HT-29 (cell line): Measurements from ENCODE around the gene CD8B. TPM values are rescaled to one million over a fixed set of nuclear protein-coding genes. Genes with fewer than 3 reads are reported as not detected.

Experiments
- DNase-seq: peaks from one replicate; pipeline ENCODE4 v3.0.0-alpha.2; 2015; ENCODE audit warnings: low spot score
- total RNA-seq: library from RNA; depleted of rRNA; stranded (reverse); fragments of >200 nt; shearing (Covaris generic); gene quantifications from 2 replicates; pipeline ENCODE4 v1.2.3, GENCODE V29; 2014

CD8B gene
- total RNA-seq, 1 experiment from 2014 or later, result not detected

DNA sequence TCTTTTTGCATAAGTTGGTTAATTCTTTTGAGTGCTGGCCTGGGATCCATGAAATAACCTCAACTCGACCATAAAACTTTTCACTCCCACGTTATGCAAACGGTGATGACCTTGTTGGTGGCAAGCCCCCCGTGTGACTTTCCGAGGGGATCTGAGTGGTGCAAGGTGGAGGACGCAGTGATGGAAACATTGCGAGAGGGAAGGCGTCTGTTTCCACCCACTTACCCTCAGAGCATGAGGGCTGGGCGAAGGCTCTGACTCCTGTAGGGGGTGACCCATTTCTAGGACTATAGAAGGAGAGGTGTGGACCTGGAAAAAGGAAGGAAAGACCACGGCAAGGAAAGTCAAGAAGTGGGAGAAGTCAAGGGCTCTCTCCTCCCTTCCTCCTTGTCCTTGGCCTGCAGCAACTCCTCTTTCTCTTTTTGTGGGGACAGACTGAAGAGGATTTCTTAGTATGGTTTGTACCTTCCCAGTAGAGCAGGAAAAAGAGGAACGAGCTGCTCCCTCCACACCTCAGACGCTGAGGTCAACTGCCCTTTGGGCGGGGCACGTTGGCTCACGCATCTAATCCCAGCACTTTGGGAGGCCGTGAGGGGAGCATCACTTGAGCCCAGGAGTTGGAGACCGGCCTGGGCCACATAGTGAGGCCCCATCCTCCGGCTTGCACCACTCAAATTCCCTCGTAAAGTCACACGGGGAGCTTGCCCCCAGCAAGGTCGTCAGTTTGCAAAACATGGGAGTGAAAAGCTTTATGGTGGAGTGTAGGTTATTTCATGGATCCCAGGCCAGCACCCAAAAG is 55.4 kb downstream of the CD8B start:
- no peak for DNase-seq

DNA sequence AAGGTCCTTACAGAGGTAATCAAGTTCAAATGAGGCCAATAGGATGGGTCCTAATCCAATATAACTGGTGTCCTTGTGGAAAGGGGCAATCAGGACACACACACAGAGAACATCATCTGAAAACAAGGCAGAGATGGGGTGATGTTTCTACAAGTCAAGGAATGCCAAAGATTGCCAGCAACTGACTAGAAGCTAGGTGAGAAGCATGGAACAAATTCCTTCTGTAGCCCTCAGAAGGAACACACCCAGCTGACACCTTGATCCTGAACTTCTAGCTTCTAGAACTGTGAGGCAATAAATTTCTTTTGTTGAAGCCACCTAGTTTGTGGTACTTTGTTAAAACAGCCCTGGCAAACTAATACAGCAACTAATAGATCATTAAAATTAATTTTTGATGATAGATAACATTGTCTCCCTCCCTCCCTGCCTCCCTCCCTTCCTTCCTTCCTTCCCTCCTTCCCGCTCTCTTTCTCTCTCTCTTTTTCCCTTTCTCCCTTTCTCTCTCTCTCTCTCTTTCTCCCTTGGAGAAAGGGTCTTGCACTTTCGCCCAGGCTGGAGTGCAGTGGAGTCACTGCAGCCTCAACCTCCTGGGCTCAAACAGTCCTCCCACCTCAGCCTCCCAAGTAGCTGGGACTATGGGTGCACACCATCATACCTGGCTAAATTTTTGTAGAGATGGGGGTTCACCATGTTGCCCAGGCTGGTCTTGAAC is 60.7 kb downstream of the CD8B start:
- no peak for DNase-seq

DNA sequence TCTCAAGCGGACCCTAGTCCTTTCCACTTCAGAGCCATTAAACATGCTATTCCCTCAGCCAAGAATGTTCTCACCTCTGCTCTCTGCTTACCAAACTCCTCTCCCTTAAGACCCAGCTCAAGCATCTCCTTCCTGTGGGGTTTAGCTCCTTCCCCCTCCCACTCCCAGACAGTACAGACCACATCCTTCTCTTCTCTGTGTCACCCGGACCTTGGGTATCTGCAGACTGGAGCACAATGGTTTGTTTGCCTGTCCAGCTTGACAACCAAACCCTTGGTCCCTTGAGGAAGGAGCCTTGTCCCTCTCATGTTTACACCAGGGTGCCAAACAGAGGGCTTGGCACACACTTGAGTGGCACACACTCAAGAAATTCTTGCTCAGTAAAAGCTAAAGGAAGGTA is 66.8 kb downstream of the CD8B start:
- no peak for DNase-seq

DNA sequence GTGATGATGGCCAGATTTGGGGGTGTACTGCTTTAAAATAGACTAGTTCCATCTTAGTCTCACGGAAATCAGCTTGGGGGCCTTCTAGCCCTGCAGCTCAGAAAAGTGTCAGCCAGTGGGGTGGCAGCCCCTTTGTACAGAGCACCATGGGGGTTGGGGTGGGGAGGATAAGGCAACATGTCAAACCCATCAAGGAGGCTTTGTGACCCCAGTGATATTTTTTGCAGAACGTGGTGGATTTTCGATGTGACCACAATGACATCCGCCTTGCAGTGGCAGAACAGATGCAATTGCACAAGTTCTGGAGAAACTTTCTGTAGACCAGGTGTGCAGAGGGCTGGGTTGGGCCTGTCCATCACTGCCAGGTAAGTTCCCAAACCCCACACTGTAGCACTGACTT is 67.9 kb downstream of the CD8B start:
- no peak for DNase-seq

DNA sequence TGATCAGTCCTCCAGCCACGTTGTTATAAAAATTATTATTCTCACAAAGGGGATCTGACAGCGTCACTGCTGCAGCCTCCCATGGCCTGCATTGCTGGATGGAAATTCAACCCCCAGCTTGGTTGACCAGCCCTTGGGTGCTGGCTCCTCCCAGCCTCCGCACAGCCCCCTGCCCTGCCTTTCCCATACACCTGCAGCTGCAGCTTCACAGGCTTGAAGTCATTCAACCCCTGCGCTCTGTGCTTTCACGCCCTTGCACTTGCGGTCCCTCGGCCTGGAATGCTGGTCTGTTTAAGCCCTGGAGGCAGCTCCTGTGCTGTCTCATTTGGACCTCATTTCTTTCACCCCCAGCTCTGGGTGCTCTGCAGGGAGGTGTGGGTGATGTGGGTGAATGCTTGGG is 70.1 kb downstream of the CD8B start:
- no peak for DNase-seq

DNA sequence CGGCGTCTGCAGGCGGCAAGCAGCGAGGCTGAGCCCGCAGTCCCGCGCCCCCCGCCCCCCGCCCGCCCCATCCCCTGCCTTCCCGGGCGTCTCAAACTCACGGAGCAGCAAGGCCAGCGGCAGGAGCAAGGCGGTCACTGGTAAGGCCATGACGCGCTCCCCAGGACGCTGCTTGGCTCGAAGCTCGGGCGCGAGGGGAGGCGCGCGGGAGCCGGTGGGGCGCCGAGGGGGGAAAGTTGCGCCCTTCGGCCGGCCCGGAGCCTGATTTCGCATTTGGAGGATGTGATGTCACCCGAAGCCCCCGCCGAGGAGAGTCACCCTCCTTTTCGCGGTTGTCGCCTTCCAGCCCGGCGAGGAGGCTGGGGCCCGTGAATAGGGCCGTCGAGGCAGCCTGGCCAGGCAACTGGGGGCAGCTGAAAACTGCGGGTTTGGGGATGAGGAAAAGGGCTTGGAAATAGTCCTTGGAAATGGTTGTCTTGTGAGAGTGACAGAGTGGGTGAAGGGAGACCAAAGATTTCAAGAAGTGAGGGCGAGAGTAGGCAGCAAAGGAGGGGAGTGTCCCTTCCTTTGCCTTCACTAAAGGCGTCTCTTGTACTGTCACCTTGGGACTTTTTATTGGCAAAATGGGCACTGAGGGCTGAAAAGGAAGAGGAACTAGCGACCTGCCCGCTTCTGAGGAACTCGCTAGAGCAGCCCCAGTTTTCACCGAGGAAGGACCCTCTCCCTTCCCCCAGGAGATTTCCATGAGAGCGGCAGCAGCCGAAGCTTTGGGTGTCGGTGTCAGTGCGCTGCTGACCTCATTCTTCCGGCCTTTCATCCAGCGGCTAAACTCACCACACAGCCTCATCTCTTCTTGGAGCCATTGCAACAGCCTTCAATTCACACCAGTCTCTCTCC is 70.8 kb downstream of the CD8B start, which contains the start of gene CD8A:
TSS of gene CD8A (minus strand) at position 238 of the 897 bp plus-strand sequence. CDS start at position 150, 88 bp downstream.
- no peak for DNase-seq

DNA sequence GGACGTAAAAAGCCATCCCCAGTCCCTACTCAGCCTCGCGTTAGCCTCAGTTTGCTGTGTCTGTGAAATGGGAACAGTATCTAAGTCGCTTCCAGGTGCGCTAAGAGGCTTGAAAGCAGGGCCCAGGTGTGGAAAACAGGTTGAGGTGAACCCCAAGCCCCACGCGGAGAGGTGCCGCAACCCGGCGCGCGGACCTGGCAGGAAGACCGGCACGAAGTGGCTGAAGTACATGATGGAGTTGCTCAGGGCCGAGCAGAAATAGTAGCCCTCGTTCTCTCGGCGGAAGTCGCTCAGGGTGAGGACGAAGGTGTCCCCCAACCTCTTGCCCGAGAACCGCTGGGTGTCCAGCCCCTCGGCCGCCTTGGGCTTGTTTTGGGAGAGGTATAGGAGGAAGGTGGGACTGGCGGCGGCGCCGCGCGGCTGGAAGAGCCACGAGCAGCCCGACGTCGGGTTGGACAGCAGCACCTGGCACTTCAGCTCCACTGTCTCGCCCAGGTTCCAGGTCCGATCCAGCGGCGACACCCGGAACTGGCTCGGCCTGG is 71.5 kb downstream of the CD8B start:
- DNase-seq, result no peak

DNA sequence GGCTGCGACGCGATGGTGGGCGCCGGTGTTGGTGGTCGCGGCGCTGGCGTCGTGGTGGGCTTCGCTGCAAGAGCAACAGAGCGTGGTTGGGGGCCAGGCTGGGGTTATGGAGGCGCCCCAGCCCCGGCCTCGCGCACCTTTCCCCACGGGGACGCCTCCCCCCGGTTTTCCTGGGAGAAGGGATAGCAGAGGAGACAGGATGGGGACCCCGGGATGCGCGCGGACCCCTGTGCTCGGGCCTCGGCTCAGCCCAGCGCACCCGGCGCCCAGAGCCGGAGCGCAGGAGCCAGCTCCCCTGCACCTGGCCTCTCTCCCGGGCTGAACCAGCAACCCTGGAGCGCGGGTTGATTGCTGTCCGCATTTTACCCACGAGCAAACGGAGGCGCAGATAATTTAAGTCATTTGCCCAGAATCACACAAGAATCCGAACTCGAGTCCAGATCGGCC is 72.0 kb downstream of the CD8B start:
- no peak for DNase-seq

DNA sequence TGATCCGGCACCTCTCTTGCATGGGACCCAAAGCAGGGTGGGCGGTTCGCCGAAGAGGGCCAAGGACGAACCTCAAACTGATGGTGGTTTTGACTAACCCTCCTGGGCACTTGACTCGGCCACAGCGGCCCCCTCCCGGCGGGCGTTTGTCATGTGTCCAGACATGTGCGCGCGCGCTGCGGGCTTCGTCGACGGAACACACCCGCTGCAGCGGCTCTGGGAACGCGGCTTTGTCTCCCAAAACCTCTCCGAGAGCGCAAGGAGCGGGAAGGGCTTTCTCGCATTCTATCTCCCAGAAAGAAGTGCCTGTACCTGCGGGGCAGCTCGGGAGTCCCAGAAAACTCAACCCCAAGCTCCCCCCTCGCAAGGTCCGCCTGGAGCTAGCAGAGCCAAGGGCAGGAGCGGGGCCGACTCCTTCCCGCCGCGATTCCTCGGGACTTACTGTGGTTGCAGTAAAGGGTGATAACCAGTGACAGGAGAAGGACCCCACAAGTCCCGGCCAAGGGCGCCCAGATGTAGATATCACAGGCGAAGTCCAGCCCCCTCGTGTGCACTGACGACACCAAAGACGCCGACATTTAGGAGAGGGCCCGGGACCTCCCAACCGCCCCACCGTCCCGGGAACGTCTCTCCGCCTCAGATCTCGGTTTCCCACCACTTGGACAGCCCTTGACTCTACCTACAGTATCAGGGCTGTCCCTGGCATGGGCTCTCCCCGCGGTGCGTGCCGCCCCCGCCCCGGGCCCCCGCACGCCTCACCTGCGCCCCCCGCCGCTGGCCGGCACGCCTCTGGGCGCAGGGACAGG is 72.6 kb downstream of the CD8B start:
- no peak for DNase-seq

DNA sequence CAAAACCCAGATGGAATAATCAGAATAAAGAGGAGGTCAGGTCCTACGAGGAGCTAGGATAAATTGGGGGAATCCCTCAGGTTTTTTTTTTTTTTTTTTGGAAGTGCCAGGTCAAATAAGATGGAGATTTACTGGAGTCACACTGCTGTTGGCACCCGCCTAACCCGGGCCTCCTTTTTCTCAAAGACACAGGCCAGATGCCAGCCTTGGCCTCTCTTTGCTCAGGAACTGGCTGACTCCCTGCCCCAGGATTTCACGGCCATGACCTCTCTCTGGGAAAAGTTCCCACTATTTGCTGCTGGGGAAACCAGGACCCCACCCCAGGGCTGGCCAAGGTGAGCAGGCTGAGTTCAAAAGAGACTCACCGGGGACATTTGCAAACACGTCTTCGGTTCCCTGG is 73.5 kb downstream of the CD8B start:
- no peak for DNase-seq

DNA sequence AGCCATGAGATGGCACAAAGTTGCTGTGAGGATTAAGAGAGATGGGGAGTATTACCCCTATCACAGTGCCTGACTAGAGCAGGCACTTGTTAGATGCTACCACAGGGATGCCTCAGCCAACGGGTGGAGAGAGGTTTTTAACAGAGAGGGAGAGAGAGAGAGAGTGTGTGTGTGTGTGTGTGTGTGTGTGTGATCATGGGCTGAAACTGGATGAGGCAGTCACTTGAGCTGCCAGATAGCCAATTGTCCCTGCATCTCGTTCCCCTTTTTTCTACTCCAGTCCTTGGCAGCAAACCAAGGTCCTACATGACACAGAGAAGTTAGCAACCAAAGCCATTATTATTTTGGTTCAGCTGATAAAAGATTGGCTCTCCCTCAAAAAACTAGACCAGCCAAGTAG is 74.0 kb downstream of the CD8B start:
- no peak for DNase-seq

DNA sequence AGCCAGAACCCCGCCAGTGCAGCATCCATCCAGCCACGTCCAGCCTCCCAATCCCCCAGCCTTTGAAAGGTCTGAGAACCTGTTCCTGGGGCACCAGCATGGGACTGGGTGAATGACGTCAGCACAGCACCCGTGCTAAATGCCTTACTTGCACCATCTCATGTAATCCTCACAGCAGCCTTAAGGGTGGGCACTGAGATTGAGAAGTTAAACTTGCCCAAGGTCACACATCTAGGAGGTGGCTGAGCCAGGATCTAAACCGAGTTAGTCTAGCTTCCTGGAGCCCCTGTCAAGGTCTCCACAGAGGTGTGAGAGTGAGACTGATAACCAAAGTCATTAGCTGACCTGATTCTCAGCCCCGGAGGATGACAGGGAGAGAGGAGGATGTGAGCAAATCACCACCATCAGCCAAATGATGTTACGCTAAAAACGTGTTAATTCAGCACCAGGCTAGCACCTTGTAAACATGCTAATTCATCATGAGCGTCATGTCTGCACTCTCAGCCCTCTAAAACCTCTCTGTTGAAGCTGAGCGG is 75.6 kb downstream of the CD8B start:
- DNase-seq, result no peak

DNA sequence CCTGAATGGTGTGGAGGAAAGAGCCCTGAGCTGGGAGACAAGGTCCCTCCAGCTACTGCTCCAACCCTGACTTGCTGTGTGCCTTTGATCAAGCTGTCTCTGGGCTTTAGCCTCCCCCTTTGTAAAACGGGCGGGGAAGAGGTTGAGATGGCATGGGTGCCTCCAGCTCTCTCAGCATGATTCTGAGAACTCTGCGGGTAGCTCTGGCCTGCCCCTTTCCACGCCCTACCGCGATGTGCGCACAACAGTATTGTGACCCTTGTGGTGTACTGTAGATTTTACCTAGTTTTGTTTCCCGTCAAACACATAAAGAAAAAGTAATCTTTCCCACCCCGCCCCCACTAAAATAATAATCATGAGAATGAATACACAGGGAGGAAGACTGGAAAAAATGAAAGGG is 76.2 kb downstream of the CD8B start:
- no peak for DNase-seq

DNA sequence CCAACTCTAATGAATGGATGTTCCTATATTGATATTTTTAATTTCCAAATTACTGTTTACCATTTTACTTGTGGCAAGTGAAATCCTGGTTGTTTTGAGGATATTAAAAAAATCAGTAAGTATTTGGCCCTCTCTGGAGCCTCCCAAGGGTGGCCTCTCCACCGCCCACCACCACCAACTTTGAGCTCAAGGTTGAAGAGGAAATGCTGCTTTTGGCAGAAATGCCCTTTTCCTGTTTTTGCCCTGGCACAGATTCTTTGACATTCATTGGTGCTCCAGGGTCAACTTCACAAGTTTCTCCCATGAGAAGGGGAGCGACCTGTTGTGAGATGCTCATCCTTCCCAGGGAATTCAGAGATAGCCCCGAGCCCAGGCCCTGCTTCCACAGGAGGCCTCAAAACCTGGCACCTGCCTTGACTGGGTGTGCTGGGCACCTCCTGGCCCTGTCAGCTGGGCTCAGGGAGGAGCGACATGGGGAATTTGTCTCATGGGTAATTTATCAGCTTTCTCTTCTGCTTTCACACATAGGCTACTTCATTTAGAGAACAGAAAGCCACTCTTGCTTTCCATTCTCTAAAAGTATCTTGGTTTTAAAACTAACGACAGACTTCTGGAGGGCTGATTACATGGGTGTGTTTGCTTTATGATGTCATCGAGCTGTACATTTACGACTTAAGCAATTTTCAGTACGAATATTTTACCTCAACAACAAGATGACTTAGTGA is 77.9 kb downstream of the CD8B start:
- DNase-seq, result no peak

DNA sequence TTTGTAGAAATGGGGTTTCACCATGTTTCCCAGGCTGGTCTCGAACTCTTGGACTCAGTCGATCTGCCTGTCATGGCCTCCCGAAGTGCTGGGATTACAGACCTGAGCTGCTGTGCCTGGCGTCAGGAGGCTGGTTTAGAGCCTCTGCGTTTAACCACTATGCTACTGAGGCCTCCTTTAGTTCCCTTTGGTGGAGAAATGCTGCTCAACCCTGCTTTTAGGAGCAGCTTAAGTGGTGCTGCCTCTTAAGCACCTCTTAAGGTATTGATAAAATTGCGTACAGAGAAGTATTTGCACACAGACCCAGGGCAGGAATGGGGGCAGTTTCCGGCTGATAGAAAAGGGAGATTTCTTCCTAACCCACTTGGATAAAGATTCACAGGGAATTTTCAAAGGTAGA is 78.9 kb downstream of the CD8B start:
- no peak for DNase-seq

DNA sequence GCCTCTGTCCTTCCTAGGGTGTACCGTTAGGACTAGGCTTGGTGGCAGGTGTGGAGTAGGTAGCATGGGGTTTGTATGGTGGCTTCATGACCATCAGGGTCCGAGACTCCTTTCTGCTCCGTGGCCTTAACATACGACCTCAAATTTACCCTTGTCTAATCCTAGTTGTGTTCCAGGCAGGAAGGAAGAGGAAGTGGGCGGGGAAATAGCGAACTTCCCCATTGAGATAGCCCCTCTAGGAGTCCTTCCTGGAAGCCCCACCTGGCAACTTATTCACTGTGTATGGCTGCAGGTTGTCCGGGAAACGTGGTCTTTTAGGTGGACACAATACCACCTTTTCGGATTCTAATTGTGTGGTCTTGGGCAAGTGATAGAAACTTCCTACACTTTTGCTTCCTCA is 80.3 kb downstream of the CD8B start:
- no peak for DNase-seq

DNA sequence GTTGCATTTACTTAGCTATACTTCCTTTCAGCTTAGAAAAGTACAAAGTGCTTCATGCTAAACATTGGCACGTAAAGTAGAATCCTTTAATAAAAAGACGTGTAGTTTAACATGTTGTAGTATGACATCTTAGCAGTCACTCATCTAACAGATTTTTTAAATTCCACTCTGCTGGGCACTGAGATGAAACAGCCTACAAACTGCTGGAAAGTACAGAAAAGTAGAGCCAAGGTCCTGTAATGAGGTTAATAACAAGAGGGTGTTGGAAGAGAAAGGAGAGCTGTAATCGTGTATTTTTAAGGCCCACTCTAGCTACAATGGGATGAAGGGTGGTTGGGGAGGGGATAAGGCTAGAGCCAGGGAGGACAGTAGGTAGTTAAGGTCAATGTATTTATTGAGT is 81.7 kb downstream of the CD8B start:
- DNase-seq, result no peak

DNA sequence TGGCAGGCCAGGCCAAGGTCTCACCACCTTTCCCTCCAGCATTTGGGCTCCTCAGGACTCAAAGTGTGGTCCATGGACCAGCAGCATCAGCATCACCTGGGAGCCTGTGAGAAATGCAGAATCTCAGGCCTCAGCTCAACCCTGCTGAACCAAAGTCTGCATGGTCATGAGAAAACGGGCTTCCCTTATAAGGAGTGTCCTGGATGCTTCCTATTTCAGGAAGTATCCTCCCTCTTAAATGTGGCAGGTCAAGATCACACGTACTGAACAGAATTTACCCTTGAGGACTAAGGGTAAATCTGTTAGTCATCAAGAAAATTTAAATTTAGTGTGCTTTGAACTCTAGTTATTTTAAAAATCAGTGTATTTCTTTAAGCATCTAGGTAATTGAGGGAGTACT is 82.7 kb downstream of the CD8B start:
- no peak for DNase-seq

DNA sequence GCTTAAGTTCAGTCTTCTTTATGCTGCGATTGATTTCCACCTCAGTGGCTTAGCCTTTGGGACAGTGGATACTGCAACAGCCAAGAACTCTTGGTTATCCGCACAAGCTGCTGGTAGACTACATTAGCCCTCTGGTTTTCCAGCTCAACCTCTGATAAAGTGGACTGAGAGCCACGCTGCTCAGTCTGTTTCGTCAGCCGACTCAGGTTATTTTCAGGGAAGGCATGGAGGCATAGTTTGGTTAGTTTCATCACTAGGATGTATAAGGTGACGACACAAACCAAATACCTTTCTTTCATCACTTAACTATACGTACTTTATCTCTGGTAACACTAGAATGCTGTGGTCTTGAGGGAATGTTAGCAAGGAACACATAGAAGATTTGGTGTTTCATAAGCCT is 85.2 kb downstream of the CD8B start:
- no peak for DNase-seq

DNA sequence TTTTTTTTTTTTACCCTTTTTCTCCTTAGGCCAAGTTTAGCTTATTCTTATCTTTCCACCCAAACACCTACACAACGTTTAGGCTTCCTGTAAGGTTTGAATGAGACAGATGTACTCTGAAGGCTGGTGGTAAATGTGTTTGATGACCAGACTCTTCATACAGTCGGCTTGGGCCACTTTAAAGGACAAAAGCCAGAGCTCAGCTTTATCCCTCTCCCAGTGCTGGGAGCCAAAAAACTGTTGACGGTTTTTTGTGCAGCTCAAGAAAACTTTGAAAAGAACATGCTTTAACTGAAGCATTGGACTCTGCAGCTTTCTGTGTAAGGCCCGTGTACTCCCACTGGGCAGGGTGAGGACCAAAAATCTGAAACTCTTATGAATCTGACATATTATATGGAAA is 86.3 kb downstream of the CD8B start:
- DNase-seq, result no peak
